OCI-LY7 (cell line): Measurements from ENCODE around the gene PIGP.

Experiments
- EZH2phosphoT487 ChIP-seq: fragments of 200-600 bp; sonication (generic); IDR thresholded peaks from 2 replicates; pipeline ENCODE4 v1.6.1; 2018; ENCODE audit warnings: low read depth, borderline replicate concordance, mild to moderate bottlenecking, mixed run types, antibody characterized with exemption, low read length, moderate library complexity, mixed read lengths
- TF ChIP-seq, protein P1 (sequence below): fragments of 200-600 bp; sonication (generic); conservative IDR thresholded peaks from 2 replicates; pipeline ENCODE4 v1.5.1; 2014; ENCODE audit warnings: mild to moderate bottlenecking, antibody characterized with exemption, low read length, moderate library complexity, mixed read lengths

GRCh38 chr21:37075214-37075770 lies 2.4 kb upstream of the PIGP start:
- TF ChIP-seq, protein P1, sequence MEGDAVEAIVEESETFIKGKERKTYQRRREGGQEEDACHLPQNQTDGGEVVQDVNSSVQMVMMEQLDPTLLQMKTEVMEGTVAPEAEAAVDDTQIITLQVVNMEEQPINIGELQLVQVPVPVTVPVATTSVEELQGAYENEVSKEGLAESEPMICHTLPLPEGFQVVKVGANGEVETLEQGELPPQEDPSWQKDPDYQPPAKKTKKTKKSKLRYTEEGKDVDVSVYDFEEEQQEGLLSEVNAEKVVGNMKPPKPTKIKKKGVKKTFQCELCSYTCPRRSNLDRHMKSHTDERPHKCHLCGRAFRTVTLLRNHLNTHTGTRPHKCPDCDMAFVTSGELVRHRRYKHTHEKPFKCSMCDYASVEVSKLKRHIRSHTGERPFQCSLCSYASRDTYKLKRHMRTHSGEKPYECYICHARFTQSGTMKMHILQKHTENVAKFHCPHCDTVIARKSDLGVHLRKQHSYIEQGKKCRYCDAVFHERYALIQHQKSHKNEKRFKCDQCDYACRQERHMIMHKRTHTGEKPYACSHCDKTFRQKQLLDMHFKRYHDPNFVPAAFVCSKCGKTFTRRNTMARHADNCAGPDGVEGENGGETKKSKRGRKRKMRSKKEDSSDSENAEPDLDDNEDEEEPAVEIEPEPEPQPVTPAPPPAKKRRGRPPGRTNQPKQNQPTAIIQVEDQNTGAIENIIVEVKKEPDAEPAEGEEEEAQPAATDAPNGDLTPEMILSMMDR: no peak
- no peak for TF ChIP-seq EZH2phosphoT487
